HG02938 (cell line): ENCODE measurements around the gene PRPF31.
"Not testable (repeated sequence)": the region's sequence is repeated elsewhere in the genome, so short reads cannot be mapped to it uniquely, and the experiment has no call there.

Experiments used
- ATAC-seq: cut with Tn5 transposase; IDR thresholded peaks from one replicate; pipeline ENCODE4 v1.9.1; 2021; ENCODE audit warnings: mild to moderate bottlenecking, moderate library complexity; ENCODE audit not compliant: unreplicated experiment

The PRPF31 gene

DNA sequence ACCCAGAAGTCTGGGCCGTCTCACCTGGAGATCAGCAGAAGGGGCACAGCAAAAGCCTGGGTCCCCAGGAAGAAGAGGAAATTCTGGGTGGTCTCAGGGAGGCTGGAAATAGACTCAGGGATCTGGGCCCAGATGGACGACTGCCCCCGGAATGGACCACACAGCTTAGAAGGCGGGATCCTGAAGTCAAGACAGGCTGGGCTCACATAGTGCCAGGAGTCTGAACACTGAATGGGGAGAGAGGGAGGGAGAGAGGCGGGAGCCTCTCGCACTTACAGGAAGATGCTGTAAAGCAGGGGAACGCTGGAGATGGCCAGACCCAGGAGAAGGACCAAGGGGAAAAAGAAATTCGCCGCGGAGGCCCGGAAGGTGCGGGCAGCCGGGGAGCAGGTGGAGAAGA is 45.3 kb downstream of the PRPF31 start:
- ATAC-seq: no peak

DNA sequence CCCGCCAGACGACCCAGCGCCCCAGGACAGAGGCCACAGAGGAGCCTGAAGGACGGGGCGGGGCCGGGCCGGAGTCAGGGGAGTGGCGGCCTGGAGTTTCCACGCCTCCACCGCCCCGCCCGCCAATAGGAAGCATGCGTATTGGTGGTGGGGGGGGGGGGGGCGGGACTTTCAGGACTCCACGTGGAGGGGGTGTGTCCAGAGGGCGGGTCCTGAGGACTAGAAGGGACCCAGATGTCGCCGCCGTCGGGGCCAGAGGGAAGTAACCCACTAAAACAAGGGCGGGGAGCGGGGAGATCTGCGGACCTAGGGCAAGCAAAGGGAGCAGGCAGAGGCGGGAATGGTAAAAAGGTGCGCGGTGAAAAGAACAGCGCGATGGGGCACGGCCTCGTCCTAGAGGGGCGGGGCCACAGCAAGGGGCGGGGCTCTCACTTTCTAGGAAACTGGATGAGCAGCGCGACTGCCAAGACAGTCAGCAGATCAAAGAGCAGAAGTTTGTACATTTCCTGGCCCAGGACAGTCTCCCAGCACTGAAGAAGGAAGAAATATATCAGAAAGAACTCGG is 46.8 kb downstream of the PRPF31 start:
- ATAC-seq: no peak

DNA sequence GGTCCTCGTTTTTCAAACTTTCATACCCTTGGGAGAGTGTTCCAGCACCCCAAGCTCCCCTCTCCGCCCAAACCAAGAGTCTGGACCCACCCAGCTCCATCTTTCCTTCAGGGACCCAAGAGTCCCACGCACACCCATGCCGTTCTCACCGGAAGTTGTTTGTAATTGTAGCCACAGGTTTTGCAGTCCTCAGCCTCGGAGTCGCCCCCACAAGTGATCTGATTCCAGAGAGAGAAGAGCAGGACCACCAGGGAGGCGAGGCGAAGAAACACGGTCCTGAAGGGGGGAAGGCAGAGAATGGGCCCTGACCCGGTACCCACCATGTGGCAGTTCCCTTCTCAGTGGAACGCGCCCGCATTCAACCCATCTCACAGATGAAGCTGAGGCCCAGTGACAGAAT is 47.3 kb downstream of the PRPF31 start:
- no peak for ATAC-seq

DNA sequence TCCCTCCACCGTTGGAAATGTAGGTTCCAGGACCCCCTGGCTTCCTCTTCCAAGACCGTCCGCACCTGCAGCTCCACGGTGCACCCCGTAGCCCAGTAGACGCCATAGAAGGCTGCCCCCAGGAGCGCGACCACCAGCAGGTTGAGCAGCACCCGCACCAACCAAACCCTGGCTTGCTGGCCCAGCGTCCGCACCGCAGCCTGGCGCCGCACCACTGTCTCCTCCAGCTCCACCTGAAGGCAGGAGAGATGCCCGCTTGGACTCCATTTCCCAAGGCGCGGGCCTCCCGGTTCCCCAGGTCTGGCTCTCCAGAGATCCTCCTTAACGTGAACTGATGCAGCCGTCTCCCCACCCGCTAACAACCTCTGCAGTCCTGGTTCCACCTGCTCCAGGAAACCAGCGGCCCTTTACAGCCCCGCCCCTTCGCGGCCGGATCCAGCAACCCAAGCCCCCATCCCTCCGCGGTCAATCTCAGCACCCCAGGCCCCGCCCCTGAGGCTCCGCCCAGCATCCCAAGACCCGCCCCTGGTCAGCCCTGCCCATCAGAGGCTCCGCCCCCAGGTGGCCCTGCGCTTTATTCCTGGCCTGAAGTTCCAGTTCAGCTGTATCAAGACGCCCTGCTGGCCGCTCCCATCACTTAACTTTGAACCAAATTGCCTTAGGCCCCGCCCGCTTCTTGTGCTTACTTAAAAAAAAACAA is 49.0 kb downstream of the PRPF31 start:
- no peak for ATAC-seq

DNA sequence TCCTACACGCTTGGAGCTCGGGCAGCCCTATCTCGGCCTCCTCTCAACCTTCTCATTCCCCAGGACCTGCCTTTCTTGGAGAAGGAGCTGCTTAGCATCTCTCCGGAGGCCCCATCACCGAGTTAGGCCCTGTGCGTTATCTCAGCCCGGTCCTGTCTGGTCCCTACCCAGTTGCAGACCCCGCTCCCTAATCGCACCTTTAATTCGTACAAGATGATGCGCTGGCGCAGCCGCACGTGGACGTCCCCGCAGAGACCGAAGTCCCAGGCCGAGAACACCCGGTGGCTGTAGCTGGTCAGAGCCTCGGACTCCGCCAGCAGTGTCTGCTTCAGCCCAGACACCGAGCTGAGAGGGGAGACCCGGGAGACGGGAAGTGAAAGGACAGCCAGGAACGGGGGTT is 49.7 kb downstream of the PRPF31 start:
- no peak for ATAC-seq

DNA sequence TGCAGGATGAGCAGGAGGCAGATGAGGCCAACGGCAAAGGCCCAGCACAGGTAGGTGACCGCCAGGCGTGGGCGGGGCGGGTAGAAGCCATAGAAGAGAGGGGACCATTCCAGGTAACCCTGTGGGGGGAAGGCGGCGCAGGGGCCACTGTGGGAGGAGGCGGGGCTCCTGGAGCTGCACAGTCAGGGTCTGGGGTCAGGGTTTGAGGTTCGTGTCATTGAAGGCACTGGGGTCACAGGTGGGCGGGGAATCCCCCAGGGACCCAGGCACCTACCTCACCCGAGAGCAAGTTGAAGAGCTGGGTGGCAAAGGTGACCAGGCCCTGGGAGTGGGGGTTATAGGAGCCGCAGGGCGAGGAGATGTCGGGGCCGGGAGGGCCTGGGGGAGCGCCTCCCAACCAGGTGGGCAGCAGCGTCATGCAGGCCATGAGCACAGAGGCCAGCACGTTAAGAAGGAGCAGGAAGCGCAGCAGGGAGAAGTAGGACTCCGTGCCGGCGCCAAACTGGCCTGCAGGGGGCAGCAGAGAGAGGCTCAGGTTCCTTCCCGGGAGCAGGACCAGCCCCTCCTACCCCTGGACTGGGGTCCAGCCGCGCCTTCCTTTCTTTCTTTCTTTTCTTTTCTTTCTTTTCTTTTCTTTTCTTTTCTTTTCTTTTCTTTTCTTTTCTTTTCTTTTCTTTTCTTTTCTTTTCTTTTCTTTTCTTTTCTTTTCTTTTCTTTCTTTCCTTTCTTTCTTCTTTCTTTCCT is 52.8 kb downstream of the PRPF31 start:
- no peak for ATAC-seq

DNA sequence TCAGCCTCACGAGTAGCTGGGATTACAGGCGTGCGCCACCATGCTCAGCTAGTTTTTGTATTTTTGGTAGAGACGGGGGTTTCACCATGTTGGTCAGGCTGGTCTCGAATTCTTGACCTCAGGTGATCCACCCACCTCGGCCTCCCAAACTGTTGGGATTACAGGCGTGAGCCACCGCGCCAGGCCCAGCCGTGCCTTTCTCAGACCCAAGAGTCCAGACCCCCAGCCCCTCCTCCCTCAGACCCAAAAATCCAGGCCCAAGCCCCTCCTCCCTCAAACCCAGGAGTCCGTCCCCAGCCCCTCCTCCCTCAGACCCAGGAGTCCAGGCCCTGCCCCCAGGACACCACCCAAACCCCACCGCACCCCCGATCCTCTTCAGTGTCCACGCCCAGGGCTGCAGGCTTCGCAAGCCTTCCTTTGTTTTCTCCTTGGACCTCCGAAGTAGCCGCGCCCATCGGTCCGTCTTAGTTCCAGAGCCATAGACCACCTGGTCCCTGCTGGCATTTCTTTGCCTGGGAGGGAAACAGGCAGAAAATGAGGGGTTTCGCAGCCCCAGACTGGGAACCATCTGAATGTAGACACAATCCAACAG is 53.7 kb downstream of the PRPF31 start:
- no peak for ATAC-seq

DNA sequence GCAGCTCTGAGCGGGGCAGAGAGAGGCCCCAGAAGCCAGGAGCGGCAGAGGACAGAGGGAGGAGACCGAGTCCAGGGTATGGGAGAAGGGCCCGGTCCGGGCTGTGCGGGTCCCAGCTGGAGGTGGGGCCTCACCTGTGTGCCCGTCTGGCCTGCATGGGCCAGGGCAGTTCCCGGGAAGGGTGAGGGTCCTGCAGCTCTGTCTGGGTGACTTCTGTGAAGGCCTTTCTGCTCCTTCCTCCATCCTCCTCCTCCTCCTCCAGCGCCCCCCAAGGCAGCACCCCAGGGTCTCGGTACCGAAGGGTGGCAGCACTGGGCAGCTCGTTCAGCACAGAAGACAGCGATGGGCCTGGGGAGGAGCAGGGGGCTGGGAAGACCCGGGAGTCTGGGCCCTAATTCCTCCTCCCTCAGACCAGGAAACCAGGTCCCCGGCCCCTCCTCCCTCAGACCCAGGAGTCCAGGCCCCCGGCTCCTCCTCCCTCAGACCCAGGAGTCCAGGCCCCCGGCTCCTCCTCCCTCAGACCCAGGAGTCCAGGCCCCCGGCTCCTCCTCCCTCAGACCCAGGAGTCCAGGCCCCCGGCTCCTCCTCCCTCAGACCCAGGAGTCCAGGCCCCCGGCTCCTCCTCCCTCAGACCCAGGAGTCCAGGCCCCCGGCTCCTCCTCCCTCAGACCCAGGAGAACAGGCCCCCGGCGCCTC is 56.3 kb downstream of the PRPF31 start:
- not testable (repeated sequence) for ATAC-seq

DNA sequence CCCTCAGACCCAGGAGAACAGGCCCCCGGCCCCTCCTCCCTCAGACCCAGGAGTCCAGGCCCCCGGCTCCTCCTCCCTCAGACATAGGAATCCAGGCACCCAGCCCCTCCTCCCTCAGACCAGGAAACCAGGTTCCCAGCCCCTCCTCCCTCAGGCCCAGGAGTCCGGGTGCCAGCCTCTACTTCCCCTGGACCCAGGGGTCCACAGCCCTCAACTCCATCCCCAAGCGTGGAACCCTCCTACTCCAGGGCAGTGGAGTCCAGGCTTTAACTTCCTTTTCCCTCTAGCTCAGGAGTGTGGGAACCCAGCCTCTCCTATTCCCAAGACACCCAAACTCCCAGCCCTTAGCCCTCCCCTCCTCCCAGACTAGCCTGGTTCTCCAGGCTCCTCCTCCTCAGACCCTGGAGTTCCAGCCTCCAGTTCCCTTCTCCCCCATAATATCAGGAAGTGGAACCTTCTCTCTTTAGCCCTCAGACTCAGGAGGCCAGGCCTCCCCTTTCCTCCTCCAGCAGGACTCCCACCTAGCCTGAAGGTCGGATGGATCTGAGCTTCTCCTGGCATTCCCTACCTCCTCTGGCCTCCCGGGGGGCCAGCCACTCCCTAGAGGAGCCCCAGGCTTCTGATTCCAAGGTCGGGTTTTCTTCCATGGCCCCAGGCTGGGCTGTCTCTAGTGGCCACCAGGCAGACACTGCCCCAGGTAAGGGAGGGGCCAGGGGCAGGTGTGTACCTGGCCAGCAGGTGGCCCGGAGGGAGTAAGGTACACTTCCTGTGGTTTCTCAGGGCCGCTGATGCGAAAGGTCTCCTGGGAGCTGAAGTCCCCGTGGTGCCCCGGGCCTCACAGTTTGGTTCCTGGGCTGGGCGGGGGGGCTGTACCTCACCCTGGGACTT is 57.2 kb downstream of the PRPF31 start, which contains the start of gene TMC4:
TSS of gene TMC4 (minus strand) at position 690 of the 888 bp plus-strand sequence. CDS start at position 647, 43 bp downstream.
- no peak for ATAC-seq

DNA sequence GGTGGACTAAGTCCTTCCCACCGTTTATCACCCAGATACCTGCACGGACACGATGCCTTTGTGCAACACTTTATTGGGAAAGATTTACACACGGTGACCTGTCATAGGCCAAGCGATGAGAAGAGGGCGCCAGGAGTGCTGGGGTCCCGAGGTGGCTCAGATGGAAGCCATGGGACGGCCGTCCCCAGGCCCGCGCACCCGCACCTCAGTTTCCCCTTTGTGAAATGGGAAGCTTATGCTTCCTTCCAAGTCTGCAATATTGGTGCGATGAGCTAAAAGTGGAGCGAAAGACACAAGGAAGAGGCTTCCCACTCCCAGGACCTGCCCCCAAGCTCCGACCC is 57.8 kb downstream of the PRPF31 start:
- ATAC-seq: no peak

DNA sequence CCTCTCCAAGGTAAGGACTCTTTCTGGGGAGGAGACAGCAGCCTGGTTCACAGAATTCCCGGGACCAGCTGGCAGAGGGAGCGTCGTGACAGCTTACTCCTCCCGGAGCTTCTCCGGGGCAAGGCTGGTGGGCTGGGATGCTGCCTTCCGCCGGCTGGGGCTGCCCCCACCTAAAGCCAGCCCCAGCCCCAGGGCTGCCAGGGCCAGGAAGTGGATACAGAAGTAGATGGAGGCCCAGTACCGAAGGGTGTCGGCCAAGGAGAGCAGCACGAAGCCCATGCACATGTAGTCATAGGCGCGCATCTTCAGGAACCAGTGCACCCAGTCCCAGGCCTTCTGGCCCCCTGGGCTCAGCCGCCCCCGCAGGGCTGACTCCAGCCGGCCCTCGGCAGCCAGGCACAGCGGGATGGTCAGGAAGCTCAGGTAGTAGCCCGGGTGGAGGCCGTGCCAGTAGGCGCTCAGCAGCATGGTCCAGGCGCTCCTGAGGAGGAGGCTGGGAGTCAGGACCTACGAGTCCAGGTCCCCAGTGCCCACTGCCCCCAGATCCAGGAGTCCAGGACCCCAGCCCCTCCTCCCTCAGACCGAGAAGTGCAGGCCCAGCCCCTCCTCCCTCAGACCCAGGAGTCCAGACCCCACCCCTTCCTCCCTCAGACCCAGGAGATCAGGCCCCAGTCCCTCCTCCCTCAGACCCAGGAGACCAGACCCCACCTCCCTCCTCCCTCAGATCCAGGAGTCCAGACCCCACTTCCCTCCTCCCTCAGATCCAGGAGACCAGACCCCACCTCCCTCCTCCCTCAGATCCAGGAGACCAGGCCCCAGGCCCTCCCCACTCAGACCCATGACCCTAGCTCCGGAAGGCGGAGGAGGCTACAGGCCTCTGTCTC is 58.6 kb downstream of the PRPF31 start:
- no peak for ATAC-seq

DNA sequence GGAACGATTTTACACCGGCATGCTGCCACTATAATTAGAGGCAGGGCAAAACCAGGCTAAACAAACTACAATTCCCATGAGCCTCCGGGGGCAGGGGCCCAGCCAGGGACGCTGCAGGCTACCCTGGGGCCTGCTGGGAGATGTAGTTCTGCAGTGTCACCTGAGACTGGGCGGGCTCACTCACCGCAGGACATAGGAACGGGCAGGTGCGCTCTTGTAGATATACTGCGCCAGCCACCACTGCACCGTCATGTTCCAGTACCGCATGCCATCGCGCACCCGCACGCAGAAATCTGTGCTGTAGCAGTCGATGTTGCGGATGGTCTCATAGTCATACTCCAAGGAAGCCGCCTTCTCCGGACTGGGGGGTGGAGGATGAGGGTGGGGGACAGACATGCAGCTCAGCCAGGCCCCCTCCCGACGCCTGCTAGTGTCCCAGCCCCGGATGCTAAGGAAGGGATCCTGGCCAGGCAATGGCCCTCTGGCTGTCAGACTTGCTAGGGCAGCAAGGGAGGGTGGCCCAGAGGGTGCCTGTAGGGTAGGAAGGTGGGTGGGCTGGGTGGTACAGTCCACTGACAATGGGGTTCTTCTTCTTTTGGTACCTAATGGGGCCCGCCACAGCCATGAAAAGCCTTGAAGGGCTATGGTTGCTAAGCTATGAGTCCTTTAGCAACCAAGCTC is 63.2 kb downstream of the PRPF31 start:
- no peak for ATAC-seq

DNA sequence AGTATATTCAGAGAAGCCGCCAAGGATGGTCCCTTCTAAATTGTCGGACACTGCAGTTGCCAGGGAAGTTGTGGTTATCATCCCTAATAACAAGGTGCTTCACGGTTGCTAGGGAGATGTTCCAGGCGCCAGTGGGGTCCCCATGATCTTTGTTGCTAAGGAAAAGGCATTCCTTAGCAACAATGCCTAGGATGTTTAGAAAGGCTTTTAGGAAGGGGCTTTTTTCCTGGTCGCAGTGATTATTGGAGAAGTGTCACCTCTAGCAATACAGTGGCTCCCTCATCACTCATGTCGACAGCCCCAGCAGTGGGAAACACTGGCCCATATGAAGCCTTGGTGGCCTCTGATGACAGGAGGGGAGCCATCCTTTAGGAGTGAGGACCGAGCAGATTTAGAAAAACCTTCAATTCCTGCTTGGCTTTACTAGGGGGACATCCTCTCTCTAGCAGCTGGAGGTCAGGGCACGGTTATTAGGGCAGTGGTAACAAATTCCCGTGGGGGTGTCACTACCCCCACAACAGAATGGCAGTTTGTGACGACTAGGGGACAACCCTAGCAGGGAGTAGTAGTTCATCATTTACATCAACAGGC is 63.8 kb downstream of the PRPF31 start:
- ATAC-seq: no peak

DNA sequence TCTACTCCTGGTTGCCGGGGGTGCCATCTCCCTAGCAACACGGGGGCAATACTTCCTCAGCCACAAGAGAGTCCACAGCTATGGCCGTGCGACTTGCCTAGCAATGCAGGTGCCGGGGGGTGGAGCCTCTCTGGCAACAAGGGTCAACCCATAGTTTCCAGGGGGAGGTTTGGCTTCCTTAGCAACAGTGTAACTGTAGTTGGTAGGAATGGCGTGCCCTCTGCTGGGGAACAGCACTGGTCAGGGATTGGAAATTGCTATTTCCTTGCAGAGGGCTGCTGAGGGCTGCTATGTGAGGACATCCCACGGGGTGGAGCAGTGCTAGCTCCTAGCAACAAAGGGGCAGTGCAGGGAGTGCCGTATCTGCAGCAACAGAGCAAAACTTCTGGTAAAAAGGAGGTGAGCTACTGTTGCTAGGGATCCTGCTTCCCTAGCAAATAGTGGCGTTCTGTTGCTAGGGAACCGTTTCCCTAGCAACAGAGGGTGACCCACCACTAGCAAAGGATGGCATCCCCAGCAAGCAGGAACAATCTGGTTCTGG is 64.4 kb downstream of the PRPF31 start:
- ATAC-seq: no peak

DNA sequence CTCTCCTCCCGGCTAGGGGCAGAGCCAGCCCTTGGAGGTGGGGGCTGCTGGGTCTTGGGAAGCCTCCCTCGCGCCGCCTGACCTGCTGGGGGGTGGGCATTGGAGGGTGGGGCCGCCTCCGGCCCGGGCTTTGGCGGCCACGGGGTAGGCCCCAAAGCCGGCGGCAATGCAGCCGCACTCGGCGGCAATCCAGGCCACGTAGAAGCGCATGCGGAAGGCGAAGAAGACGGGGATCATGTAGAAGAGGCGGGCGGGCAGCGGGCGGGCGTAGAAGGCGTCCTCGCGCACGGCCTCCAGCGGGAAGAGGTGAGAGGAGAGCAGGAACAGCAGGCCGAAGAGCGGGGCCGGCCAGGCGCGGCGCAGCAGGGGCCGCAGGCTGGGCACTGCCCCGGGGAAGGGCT is 65.1 kb downstream of the PRPF31 start:
- ATAC-seq: no peak
